GM18519 (cell line): ENCODE data around the gene CDC14B.

Experiments used
- ATAC-seq: cut with Tn5 transposase; IDR thresholded peaks from one replicate; pipeline ENCODE4 v1.9.1; 2021; ENCODE audit warnings: mild to moderate bottlenecking, moderate library complexity; ENCODE audit not compliant: unreplicated experiment, low FRiP score

Gene CDC14B

DNA sequence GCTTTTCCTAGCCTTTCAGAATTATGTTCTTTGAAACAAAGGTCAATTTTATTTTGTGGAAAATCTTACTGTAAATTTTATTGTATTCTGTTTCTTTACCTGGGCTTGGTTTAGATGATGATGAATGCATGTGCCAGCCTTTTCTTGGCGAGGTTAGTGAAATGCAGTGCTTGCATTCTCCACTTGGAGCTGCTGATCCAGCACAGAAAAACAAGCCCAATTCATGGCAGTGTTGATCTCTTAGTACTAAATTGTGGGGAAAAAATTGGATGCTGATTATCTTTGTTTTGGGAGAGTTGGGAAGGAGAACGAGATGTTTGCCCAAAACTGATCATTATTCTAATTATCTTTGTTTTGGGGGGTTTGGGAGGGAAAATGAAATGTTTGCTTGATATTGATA lies 166.0 kb downstream of the CDC14B start:
- no peak for ATAC-seq

GRCh38 chr9:96450613-96451528 lies 168.8 kb downstream of the CDC14B start:
- ATAC-seq, result no peak
